GM23338 (cell line): ENCODE data around the gene CACNB2. TPM values are rescaled to one million over a fixed set of nuclear protein-coding genes. Genes with fewer than 3 reads are reported as not detected.
A peak's percentile ranks its signal among the peaks of the same experiment; 100 is the strongest.

ENCODE experiments used
- ATAC-seq: fragments of 200-7000 bp; cut with Tn5 transposase; 3 replicates; pipeline ENCODE4 v1.9.1; 2020
- DNase-seq: peaks from one replicate; pipeline ENCODE4 v3.0.0-alpha.2; 2015; ENCODE audit warnings: low spot score
- H2AFZ ChIP-seq: fragments of 200-600 bp; sonication (generic); 2 replicates; pipeline ENCODE4 v1.8.0; 2016; ENCODE audit warnings: antibody characterized with exemption, mild to moderate bottlenecking, moderate library complexity
- H3F3A ChIP-seq: fragments of 200-600 bp; sonication (generic); replicated peaks from 2 replicates; pipeline ENCODE4 v1.8.0; 2017; ENCODE audit warnings: antibody characterized with exemption, mixed run types, low read depth
- H3K27ac ChIP-seq: fragments of 200-600 bp; sonication (generic); 2 replicates; pipeline ENCODE4 v1.6.1; 2016; ENCODE audit warnings: low read depth
- H3K27me3 ChIP-seq: fragments of 200-600 bp; sonication (generic); 2 replicates; pipeline ENCODE4 v1.8.0; 2016; ENCODE audit warnings: mild to moderate bottlenecking, mixed run types, moderate library complexity; ENCODE audit not compliant: insufficient read depth
- H3K36me3 ChIP-seq: fragments of 200-600 bp; sonication (generic); 2 replicates; pipeline ENCODE4 v1.8.0; 2016; ENCODE audit warnings: mild to moderate bottlenecking; ENCODE audit not compliant: insufficient read depth
- H3K4me1 ChIP-seq: fragments of 200-600 bp; sonication (generic); 2 replicates; pipeline ENCODE4 v1.8.0; 2016; ENCODE audit warnings: mild to moderate bottlenecking, moderate library complexity; ENCODE audit not compliant: insufficient read depth
- H3K4me2 ChIP-seq: fragments of 200-600 bp; sonication (generic); 2 replicates; pipeline ENCODE4 v1.7.1; 2017; ENCODE audit warnings: mixed run types
- H3K4me3 ChIP-seq: fragments of 200-600 bp; sonication (generic); 2 replicates; pipeline ENCODE4 v1.6.1; 2016; ENCODE audit warnings: mixed run types
- H3K79me2 ChIP-seq: fragments of 200-600 bp; sonication (generic); replicated peaks from 2 replicates; pipeline ENCODE4 v1.8.0; 2017; ENCODE audit warnings: mild to moderate bottlenecking; ENCODE audit not compliant: insufficient read depth
- H3K9me2 ChIP-seq: fragments of 200-600 bp; sonication (generic); 2 replicates; pipeline ENCODE4 v1.8.0; 2017; ENCODE audit not compliant: insufficient read depth
- H4K20me1 ChIP-seq: fragments of 200-600 bp; sonication (generic); replicated peaks from 2 replicates; pipeline ENCODE4 v1.8.0; 2017; ENCODE audit warnings: mild to moderate bottlenecking; ENCODE audit not compliant: insufficient read depth
- H3K27ac Mint-ChIP-seq: 2 replicates; pipeline ENCODE4 v1.8.0; 2020; ENCODE audit warnings: inconsistent platforms, mild to moderate bottlenecking, moderate library complexity, mixed read lengths
- H3K27me3 Mint-ChIP-seq: 3 replicates; pipeline ENCODE4 v1.8.0; 2022; ENCODE audit warnings: low read depth, mild to moderate bottlenecking, moderate library complexity, mixed read lengths, inconsistent platforms; ENCODE audit not compliant: insufficient read depth, poor library complexity
- H3K36me3 Mint-ChIP-seq: 3 replicates; pipeline ENCODE4 v1.8.0; 2021; ENCODE audit warnings: low read depth, mild to moderate bottlenecking, inconsistent platforms, moderate library complexity, mixed read lengths
- H3K4me1 Mint-ChIP-seq: 3 replicates; pipeline ENCODE4 v1.8.0; 2020; ENCODE audit warnings: mild to moderate bottlenecking, inconsistent platforms, mixed read lengths
- H3K4me3 Mint-ChIP-seq: 3 replicates; pipeline ENCODE4 v1.8.0; 2021; ENCODE audit warnings: moderate library complexity, mild to moderate bottlenecking, inconsistent platforms, mixed read lengths
- H3K9me3 Mint-ChIP-seq: 3 replicates; pipeline ENCODE4 v1.8.0; 2020; ENCODE audit warnings: moderate library complexity, mild to moderate bottlenecking, inconsistent platforms, mixed read lengths
- CREB1 ChIP-seq: fragments of 250-450 bp; sonication (Bioruptor Pico); IDR thresholded peaks from 2 replicates; pipeline ENCODE4 v1.5.0; 2020; ENCODE audit warnings: low read depth, mild to moderate bottlenecking, moderate library complexity
- EZH2 ChIP-seq: fragments of 200-600 bp; sonication (generic); IDR thresholded peaks from one replicate; pipeline ENCODE4 v1.8.0; 2017; ENCODE audit warnings: antibody characterized with exemption, mild to moderate bottlenecking, low read depth; ENCODE audit not compliant: unreplicated experiment
- EZH2phosphoT487 ChIP-seq: fragments of 200-600 bp; sonication (generic); IDR thresholded peaks from one replicate; pipeline ENCODE4 v1.8.1; 2018; ENCODE audit warnings: antibody characterized with exemption; ENCODE audit not compliant: unreplicated experiment
- JUNB ChIP-seq: IDR thresholded peaks from one replicate; pipeline ENCODE4 v1.6.1; 2016; ENCODE audit warnings: antibody characterized with exemption; ENCODE audit not compliant: unreplicated experiment
- NANOG ChIP-seq: IDR thresholded peaks from 2 replicates; pipeline ENCODE4 v1.6.1; 2016; ENCODE audit warnings: antibody characterized with exemption, borderline replicate concordance
- POLR2AphosphoS5 ChIP-seq: IDR thresholded peaks from 2 replicates; pipeline ENCODE4 v1.6.1; 2016; ENCODE audit warnings: antibody characterized with exemption, low read depth
- STAT1 ChIP-seq: IDR thresholded peaks from one replicate; pipeline ENCODE4 v1.6.1; 2016; ENCODE audit warnings: antibody characterized with exemption; ENCODE audit not compliant: unreplicated experiment
- ZNF114 ChIP-seq: fragments of 250-450 bp; sonication (Bioruptor Pico); IDR thresholded peaks from 2 replicates; pipeline ENCODE4 v1.5.0; 2020; ENCODE audit warnings: mild to moderate bottlenecking, moderate library complexity
- polyA plus RNA-seq: library from polyadenylated mRNA; unstranded; fragments of >200 nt; fragmentation: Nextera tagmentation; extraction: Ambion mirVana; gene quantifications from 2 replicates; pipeline ENCODE4 v1.2.1, GENCODE V29; 2016
- total RNA-seq: library from RNA; depleted of rRNA; stranded (reverse); fragments of >200 nt; shearing (Covaris generic); gene quantifications from 2 replicates; pipeline ENCODE4 v1.2.3, GENCODE V29; 2014
- TF ChIP-seq, protein P1 (sequence below), 2 experiments: fragments of 200-600 bp in 1 of 2; sonication (generic) in 1 of 2; conservative IDR thresholded peaks; 2 replicates each; pipeline versions ENCODE4 v1.5.1 to v1.6.1; 2016 to 2017; ENCODE audit warnings: antibody characterized with exemption in 2 of 2, low read depth in 2 of 2, mild to moderate bottlenecking in 2 of 2, moderate library complexity in 1 of 2

CACNB2 gene
- total and polyA plus RNA-seq, 2 experiments from 2014 or later, result 5.0 to 5.9 TPM

GRCh38 chr10:18213271-18213670 is 73.0 kb downstream of the CACNB2 start (continued):
- TF ChIP-seq, protein P1, sequence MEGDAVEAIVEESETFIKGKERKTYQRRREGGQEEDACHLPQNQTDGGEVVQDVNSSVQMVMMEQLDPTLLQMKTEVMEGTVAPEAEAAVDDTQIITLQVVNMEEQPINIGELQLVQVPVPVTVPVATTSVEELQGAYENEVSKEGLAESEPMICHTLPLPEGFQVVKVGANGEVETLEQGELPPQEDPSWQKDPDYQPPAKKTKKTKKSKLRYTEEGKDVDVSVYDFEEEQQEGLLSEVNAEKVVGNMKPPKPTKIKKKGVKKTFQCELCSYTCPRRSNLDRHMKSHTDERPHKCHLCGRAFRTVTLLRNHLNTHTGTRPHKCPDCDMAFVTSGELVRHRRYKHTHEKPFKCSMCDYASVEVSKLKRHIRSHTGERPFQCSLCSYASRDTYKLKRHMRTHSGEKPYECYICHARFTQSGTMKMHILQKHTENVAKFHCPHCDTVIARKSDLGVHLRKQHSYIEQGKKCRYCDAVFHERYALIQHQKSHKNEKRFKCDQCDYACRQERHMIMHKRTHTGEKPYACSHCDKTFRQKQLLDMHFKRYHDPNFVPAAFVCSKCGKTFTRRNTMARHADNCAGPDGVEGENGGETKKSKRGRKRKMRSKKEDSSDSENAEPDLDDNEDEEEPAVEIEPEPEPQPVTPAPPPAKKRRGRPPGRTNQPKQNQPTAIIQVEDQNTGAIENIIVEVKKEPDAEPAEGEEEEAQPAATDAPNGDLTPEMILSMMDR (conservative IDR thresholded peaks at IDR 0.05; ENCODE audit: low read depth in 2 of 2), result no peak
- no peak for TF ChIP-seq JUNB
- no peak for TF ChIP-seq CREB1 (CRISPR knock-in tag)
- TF ChIP-seq STAT1, result no peak
- no peak for TF ChIP-seq EZH2phosphoT487
- TF ChIP-seq EZH2, result no peak

DNA sequence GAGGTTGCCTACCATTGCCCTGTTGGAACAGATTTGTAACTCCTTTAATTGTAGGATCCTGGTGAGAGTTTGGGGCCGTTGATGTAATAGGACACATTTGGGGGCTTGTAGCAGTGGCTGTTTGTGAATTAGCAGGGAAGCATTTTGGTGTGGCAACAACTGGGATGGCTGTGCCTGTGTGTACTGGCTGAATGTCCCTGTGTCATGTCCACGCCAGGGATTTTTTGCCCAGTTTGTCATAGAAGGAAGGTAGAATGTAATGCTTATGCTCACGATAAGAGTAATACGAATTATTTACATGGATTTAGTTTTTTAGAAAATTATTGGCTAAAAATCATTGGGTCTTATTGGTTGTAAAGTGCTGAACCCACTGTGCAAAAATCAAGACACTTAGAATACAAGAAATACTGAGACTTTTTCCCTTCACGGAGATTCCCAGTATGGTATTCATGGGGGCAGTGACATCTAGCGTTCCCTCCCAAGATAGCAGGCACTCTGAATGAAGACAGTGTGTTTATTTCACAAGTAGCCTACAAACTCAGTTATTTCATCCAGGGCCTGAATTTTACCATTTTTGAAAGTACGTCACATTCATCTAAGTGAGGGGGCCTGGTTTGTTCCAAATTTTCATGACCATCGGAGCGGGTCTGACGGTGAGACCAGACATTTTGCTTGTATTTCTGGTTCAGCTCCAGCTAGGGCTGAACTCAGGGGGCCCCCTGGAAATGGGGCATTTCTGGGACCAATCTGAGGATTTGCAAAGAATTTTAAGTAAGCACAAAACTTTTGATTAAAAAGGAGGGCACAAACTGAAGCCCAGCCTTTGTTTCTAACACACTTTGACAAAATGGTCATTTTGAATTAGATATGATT is 74.7 kb downstream of the CACNB2 start:
- DNase-seq (peak; percentile 70), ATAC-seq (peak; percentile 81)
- Histone ChIP-seq H2AFZ (no peak overlapping the region), H3K36me3 (no peaks in the 10 kb centered on the region), H4K20me1 (no peaks in the 10 kb centered on the region), H3K79me2 (no peaks in the 10 kb centered on the region), H3K27ac (no peak overlapping the region), H3K4me3 (no peak overlapping the region), H3K9me2 (no peaks in the 10 kb centered on the region), H3F3A (no peaks in the 10 kb centered on the region), H3K4me1 (no peaks in the 10 kb centered on the region), H3K4me2 (no peak overlapping the region), H3K27me3 (no peaks in the 10 kb centered on the region)
- H3K4me1 Mint-ChIP-seq, result peaks cover 3% of the 10 kb centered on the region; the same call in 1 of the 3 replicates
- peaks cover 2% of the 10 kb centered on the region for H3K27me3 Mint-ChIP-seq
- H3K36me3 Mint-ChIP-seq, result no peaks in the 10 kb centered on the region
- H3K9me3 Mint-ChIP-seq, result no peaks in the 10 kb centered on the region
- no peak overlapping the region for H3K4me3 Mint-ChIP-seq
- TF ChIP-seq NANOG, result no peak
- no peak for TF ChIP-seq EZH2phosphoT487
- TF ChIP-seq, protein P1 (conservative IDR thresholded peaks at IDR 0.05; ENCODE audit: low read depth in 2 of 2), result peak; percentile 84 to 90
- TF ChIP-seq POLR2AphosphoS5, result no peak
- peak overlapping the region; percentile 25; the same call in 1 of the 2 replicates for H3K27ac Mint-ChIP-seq

DNA sequence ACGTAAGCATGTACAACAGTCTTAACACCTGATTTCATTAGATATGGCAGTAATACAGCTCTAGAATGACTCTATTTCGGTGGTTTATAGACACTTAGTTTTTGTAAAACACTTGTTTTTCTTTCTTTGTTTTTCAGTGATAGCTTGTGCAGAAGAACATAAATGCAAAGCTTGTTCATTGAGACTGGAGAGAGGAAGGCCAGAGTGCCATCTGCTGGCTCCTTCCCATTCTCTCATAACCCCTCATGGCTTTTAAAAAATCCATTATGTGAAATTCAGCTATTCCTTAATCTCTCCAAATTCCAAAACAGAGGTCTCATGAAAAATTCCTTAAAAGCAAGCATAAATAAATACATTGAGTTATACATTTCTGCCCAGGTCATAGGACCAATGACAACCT is 76.3 kb downstream of the CACNB2 start:
- Mint-ChIP-seq H3K4me1 (peaks cover 3% of the 10 kb centered on the region; the same call in 1 of the 3 replicates), H3K27me3 (no peaks in the 10 kb centered on the region), H3K36me3 (no peaks in the 10 kb centered on the region), H3K4me3 (no peak overlapping the region), H3K27ac (no peak overlapping the region), H3K9me3 (no peaks in the 10 kb centered on the region)
- no peaks in the 10 kb centered on the region for H3K27me3 ChIP-seq
- no peaks in the 10 kb centered on the region for H3K36me3 ChIP-seq
- no peaks in the 10 kb centered on the region for H3F3A ChIP-seq
- no peaks in the 10 kb centered on the region for H4K20me1 ChIP-seq
- DNase-seq (peak; percentile 19), ATAC-seq (no peak; the same call in 2 of the 3 replicates)
- H3K79me2 ChIP-seq, result no peaks in the 10 kb centered on the region
- H3K4me1 ChIP-seq, result no peaks in the 10 kb centered on the region
- no peak overlapping the region for H3K4me2 ChIP-seq
- H3K9me2 ChIP-seq, result no peaks in the 10 kb centered on the region
- no peak overlapping the region for H3K27ac ChIP-seq
- no peak overlapping the region for H2AFZ ChIP-seq
- no peak overlapping the region for H3K4me3 ChIP-seq
- TF ChIP-seq STAT1 (no peak), ZNF114 (CRISPR knock-in tag) (no peak), JUNB (no peak)
